MM.1S (cell line): ENCODE results near the gene WNT3.

Experiments
- CTCF ChIP-seq: fragments of 300-600 bp; sonication (generic); IDR thresholded peaks from 2 replicates; pipeline ENCODE4 v1.5.1; 2016; ENCODE audit warnings: antibody characterized with exemption, low read length, mixed read lengths
- EZH2 ChIP-seq: fragments of 300-600 bp; sonication (generic); optimal IDR thresholded peaks from 2 replicates; pipeline ENCODE3; 2017; ENCODE audit warnings: low read depth, mild to moderate bottlenecking, antibody characterized with exemption, low read length, mixed read lengths
- EZH2phosphoT487 ChIP-seq: fragments of 300-600 bp; sonication (generic); IDR thresholded peaks from 2 replicates; pipeline ENCODE4 v1.6.1; 2018; ENCODE audit warnings: antibody characterized with exemption, low read length

GRCh38 chr17:46772475-46773220 is 45.8 kb downstream of the WNT3 start:
- TF ChIP-seq CTCF (no peak), EZH2phosphoT487 (no peak), EZH2 (no peak)
